ENCODE data around the gene H2BK1.

DNA sequence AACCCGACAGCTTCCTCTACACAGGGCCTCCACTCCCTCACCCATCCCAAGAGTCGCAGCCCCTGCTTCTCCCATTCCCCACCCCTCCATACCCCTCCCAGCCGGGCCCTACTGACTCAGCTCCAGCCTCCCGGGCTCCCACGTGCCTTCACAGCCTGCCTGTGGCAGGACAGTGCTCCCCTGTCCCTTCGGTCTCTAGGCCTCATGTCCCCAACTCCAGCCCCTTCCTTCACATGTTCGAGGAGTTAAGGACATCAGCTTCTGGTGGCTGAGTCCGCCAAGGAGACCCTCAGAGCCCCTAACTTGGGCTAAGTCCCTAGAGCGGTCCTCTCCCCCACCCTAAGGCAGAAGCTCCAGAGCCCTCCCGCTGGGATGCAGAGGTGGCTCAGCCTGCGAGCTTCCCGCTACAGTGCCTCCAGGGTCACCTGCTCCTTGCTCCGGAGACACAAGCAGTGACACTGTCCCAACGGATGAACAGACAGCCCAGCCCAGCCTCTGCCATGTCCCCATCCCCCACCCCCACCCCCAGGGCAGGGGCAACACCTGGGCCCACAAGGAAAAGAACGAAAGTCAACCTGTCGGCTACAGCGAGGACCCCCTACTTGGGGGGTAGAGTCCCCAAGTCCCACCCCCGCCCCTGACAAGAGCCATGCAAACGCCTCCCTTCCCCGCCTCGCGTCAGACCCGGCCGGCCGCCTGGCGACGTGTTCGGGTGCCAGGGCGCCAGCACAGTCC, 37.5 kb upstream of the H2BK1 start:
- TF ChIP-seq, protein P1, sequence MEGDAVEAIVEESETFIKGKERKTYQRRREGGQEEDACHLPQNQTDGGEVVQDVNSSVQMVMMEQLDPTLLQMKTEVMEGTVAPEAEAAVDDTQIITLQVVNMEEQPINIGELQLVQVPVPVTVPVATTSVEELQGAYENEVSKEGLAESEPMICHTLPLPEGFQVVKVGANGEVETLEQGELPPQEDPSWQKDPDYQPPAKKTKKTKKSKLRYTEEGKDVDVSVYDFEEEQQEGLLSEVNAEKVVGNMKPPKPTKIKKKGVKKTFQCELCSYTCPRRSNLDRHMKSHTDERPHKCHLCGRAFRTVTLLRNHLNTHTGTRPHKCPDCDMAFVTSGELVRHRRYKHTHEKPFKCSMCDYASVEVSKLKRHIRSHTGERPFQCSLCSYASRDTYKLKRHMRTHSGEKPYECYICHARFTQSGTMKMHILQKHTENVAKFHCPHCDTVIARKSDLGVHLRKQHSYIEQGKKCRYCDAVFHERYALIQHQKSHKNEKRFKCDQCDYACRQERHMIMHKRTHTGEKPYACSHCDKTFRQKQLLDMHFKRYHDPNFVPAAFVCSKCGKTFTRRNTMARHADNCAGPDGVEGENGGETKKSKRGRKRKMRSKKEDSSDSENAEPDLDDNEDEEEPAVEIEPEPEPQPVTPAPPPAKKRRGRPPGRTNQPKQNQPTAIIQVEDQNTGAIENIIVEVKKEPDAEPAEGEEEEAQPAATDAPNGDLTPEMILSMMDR (IDR thresholded peaks at IDR 0.05), result no peak
- TF ChIP-seq POLR2AphosphoS5 (IDR thresholded peaks at IDR 0.05) (no peak), POLR2A (IDR thresholded peaks at IDR 0.05) (no peak)

Data from upper lobe of left lung (tissue), 4 donors.